ENCODE results near the gene KIAA1191.

Gene KIAA1191

GRCh38 chr5:176365351-176366231, 4.0 kb upstream of the KIAA1191 start, which contains the start of gene ARL10:
TSS of gene ARL10 (plus strand) at chr5:176365487. CDS start at chr5:176365564, 77 bp downstream.
- DNase-seq, result no peak

GRCh38 chr5:176364765-176365350, 3.3 kb upstream of the KIAA1191 start:
- no peak for DNase-seq

DNA sequence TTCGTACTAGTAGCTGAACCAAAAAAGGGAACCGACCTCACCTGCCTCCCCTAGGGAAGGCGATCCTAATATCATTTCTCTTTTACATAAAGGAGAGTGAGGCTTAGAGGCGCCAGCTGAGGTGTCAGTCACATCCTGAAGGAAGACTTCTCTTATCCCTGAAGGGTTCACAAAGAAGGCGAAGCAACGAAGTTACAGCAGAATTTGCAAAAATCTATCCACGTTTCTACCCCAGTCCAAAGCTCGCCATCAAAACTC, 598 bp upstream of the KIAA1191 start:
- DNase-seq, result no peak

DNA sequence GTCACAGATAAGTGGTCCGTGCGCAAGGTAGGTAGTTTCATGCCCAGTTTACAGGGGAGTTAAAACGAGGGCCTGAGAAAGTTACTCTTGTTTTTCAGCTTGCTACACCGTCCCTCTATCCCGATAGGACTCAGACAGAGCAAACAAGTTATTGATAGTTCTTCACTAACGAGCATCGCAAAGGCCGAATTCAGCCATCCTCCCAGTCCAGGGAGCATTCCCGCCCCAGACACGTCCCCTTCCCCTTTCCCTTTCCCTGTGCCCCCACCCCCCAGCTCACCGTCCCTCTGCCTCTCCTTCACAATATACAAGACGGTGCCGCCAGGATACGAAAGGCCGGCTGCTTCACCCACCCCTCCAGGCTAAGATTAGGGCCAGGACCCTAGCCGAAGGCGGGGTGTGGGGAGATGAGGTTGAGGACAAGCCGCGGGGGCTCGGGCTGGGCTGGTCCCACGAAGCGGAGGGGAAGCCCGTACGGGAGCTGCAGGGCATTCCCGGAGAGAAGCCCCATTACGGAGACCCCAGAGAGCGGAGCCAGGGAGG, 599 bp downstream of the KIAA1191 start:
- DNase-seq, result no peak

- no peak for DNase-seq
Observed at GRCh38 chr5:176359658-176360057, 1.9 kb downstream of the KIAA1191 start.

DNA sequence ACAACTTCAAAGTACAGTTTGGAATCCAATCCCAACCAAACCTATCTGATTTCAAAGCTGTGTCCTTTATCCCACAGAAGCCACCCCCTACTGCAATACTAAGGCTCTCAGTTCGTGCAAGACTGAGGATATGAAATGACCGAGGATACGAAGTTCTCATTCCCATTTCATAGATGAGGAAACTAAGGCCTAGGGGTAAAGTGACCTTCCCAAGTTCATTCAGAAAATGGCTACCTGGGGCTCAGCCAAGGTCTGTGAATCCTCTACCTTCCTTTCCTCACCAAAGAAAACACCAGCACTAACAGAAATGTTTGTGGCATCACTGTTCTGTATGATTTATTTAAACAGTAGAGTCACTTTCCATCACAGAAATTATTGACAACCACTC, 5.4 kb downstream of the KIAA1191 start:
- DNase-seq, result no peak

DNA sequence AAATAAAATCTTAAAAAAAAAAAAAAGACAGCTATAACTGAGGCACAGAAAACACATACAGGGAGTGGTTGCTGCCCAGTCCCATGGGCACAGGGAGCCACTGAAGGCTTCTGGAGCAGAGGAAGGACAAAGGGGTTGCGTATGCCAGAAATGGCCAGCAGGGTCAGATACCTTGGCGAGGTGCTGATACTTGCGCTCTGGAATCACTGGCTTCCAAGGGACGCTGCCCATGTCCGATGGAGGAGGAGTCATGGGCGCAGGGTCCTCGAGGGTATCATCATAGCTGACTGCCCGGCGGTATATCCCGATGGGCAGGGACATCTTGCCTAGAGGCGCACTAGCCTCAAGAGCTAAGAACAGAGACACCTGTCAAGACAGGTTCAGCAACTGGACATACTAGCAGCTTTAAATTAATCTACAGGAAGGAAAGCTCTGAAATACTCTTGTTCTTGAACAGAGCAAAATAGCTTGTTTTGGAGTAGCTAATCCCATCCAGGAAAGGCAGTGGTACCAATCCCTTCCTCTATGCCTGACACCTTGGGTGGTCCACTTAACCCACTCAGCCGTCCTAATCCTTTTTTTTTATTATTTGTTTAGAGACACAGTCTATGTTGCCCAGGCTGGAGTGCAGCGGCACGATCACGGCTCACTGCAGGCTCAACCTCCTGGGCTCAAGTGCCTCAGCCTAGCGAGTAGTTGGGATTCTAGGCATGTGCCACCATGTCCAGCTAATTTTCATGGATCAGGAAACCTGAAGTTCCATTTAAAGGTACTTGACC, 6.0 kb downstream of the KIAA1191 start:
- no peak for DNase-seq

DNA sequence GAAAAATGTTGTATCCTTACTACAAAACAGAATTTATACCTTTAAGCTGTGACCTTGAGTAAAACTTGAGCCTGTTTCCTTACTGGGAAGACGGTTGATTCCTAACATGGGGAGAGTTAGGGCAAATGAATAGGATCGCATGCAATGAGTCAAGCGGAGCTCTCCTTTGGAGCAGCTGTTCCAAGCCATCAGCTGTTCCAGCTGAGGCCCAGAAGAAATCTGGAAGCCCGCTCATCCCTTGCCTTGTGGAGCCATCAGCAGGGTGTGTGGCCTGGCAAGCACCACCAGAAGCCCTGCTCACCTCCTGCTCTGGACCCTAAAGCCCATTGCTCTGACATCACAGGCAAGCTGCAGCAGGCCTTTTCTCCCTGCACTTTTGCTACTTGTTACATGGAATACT, 8.0 kb downstream of the KIAA1191 start:
- DNase-seq, result no peak

GRCh38 chr5:176352116-176352878, 9.3 kb downstream of the KIAA1191 start:
- no peak for DNase-seq

DNA sequence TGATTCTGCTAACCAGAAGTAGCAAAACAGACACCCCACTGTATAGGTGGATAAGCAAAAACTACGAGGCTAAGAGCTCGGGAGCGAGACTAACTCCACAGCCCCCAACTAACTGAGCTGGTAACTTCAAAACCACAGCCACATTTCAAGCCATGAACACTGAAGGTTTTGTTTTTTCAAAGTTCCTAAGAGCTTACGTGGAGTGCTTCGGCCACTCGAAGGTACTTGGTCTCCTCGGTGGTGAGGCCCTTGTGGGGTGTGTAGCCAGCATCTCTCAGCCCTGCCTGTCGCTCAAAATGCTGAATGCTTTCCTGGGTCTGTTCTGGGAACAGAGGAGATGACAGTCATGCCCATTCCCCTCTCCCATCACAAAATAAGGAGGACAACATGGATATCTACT, 11.1 kb downstream of the KIAA1191 start:
- DNase-seq, result no peak

DNA sequence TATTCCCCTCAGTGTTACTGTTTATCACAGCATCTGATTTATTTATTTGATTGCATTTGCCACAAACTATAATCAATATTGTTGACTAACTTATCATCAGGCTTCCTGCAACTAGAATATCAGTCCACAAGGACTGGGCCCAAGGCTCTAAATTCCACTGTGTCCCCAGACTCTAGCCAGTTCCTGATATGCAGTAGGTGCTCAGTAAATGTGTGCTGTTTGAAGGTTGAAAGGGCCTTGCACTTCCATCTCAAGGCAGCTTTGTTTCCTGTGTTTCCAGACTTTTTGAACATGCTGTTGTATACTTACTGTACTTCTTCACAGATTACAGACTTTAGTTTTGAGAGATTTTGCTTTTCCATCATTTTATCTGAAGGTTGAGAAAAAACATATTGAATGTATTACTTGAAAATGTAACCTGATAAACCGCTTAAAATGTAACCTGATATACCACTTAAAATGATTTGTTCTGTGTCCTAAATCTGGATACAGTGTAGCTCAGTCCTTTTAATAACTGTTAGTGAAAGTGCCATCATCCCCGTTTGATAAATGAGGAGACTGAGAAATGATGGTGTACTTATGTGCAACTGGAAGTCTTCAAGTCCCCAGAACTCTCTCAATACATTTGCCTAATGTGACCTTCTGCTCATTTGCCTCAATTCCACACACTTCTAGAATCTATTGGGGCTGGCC, 18.7 kb downstream of the KIAA1191 start:
- no peak for DNase-seq

- no peak for DNase-seq
Observed at GRCh38 chr5:176342158-176342483, 19.4 kb downstream of the KIAA1191 start.

GRCh38 chr5:176341325-176342157, 20.0 kb downstream of the KIAA1191 start:
- DNase-seq, result no peak

GRCh38 chr5:176339304-176339703, 22.3 kb downstream of the KIAA1191 start:
- no peak for DNase-seq

DNA sequence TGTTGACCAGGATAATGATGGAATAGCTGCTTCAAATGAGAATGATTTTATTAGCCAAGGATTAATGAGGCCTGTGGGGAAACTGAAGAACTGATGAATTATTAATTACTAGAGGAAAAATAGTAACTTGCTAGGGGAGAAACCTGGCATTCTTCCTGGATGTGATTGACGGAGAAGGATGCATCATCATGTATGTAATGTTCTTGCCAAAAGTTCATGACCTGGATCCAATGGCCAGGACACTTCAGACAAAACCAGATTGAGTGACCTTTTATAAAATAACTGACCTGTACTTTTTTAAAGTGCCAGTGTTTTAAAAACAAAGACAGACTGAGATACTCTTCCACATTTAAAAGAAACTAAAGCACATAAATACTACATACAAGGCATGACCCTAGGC, 23.7 kb downstream of the KIAA1191 start:
- no peak for DNase-seq

GRCh38 chr5:176334031-176334770, 27.4 kb downstream of the KIAA1191 start:
- no peak for DNase-seq

DNA sequence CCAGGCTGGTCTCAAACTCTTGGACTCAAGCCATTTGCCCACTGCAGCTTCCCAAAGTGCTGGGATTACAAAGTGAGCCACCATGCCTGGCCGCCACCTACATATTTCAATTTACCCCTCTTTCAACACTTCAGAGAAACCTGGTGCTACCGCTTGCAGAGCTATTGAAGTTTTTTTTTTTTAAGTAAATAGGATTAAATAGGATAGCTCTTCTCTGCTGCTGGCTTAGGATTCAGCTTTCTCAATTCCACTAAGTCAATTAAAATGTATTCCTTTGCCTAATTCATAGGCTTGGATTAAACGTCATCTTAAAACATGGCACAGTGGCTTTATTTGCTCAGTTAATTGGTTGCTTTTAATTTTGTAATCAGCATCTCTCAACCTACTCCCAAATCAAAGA, 41.0 kb downstream of the KIAA1191 start:
- no peak for DNase-seq

DNA sequence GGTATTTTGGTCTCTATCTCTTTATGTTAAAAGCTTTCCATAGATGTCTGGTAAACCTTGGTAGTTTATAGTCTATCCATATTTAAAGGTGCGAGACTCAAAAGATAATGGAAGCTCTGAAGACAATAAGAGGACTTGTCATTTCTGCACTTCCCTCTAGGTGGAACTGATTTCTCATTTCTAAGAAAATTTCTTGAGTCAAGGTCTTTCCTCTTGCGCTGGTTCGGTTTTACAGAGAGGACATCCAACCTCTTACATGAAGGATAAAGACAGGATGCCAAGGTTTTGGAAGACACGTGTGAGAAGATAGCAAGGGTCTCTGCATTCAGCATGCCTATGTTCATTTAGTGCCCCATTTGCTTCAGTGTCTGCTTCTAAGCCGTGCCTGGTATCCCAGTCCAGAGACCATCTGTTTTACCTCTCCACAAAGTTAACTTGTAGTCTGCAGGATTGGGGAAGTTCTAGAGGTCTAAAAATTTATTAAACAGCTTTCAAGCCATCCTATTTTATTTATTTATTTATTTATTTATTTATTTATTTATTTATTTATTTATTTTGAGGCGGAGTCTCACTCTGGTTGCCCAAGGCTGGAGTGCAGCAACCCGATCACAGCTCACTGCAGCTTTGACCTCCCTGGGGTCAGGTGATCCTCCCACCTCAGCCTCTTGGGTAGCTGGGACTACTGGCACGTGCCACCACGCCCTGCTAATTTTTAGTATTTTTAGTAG, 41.6 kb downstream of the KIAA1191 start:
- DNase-seq, result no peak

DNA sequence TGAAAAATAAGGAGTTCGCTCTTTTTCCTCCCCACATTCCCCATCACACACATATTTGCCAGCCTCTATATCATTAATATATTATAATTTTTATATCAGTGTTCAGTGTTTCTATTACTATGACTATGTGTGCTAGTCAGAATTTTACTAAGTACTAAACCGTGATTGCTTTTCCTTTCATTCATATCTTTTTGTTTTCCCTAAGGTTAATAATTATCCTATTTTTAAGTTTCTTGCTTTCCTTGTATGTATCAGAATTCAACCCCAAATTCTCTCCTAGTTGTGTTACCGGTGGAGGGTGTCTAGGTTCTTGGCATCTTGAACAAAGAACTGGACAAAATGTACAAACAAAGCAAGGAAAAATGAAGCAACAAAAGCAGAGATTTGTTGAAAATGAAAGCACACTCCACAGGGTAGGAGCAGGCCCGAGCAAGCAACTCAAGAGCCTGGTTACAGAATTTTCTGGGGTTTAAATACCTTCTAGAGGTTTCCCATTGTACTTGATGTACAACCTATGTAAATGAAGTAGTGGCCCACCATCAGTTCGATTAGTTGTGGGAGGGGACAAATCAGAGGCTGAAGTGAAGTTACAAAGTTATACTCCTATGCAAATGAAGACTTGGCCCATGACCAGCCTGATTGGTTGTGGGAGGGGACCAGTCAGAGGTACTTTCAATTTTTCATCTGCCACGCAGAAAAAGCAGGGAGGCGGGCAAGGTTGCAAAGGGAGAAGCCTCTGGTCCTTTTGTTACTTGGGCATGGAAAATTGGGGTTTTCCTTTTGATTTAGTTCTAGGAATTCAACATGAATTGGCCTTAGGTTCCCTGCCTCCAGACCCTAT, 43.8 kb downstream of the KIAA1191 start:
- DNase-seq, result no peak

Data from amniotic stem cell (primary cell).